Measurements from ENCODE around the gene HTT-AS.

Gene HTT-AS

GRCh38 chr4:3087115-3087797 lies 12.9 kb upstream of the HTT-AS start:
- no peak for DNase-seq (ENCODE audit: low read depth, low spot score)

DNA sequence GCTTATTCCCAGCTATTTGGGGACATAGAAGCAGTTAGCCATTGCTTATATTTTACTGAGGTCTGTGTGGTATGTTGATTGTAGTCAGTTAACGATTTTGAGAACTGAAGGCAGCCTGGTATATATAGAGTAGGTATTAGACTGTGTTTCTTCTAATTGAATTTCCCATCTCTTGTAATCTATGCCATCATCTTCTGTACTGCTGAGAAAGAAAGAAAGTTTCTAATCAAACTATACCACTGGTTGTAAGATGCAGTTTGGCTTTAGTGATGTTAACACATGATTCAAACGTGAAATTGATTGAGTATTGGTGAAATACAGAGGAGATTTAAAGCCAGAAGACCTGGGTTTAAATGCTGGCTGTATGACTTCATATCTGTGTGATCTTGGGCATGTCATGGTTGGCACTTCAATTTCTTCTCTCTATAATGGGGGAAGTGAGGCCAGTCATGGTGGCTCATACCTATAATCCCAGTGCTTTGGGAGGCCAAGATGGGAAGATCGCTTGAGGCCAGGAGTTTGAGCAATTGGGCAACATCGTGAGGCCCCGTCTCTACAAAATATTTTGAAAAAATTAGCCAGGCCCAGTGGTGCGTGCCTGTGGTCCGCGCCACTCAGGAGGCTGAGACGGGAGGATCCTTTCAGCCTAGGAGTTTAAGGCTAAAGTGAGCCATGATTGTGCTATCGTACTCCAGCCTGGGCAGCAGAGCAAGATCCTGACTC lies 11.8 kb upstream of the HTT-AS start:
- DNase-seq (ENCODE audit: low read depth, low spot score): no peak

- no peak for DNase-seq (ENCODE audit: low read depth, low spot score)
These were observed 9.4 kb upstream of the HTT-AS start for GRCh38 chr4:3083732-3084131.

- DNase-seq (ENCODE audit: low read depth, low spot score): no peak
These were observed 8.7 kb upstream of the HTT-AS start for GRCh38 chr4:3082925-3083515.

GRCh38 chr4:3079694-3080123 lies 5.4 kb upstream of the HTT-AS start:
- DNase-seq (ENCODE audit: low read depth, low spot score): no peak

- DNase-seq (ENCODE audit: low read depth, low spot score): no peak
These were observed 3.5 kb upstream of the HTT-AS start for GRCh38 chr4:3077796-3078195.

DNA sequence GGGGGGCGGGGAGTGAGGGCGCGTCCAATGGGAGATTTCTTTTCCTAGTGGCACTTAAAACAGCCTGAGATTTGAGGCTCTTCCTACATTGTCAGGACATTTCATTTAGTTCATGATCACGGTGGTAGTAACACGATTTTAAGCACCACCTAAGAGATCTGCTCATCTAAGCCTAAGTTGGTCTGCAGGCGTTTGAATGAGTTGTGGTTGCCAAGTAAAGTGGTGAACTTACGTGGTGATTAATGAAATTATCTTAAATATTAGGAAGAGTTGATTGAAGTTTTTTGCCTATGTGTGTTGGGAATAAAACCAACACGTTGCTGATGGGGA lies 1.3 kb upstream of the HTT-AS start:
- no peak for DNase-seq (ENCODE audit: low read depth, low spot score)

DNA sequence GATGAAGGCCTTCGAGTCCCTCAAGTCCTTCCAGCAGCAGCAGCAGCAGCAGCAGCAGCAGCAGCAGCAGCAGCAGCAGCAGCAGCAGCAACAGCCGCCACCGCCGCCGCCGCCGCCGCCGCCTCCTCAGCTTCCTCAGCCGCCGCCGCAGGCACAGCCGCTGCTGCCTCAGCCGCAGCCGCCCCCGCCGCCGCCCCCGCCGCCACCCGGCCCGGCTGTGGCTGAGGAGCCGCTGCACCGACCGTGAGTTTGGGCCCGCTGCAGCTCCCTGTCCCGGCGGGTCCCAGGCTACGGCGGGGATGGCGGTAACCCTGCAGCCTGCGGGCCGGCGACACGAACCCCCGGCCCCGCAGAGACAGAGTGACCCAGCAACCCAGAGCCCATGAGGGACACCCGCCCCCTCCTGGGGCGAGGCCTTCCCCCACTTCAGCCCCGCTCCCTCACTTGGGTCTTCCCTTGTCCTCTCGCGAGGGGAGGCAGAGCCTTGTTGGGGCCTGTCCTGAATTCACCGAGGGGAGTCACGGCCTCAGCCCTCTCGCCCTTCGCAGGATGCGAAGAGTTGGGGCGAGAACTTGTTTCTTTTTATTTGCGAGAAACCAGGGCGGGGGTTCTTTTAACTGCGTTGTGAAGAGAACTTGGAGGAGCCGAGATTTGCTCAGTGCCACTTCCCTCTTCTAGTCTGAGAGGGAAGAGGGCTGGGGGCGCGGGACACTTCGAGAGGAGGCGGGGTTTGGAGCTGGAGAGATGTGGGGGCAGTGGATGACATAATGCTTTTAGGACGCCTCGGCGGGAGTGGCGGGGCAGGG lies 711 bp upstream of the HTT-AS start:
- no peak for DNase-seq (ENCODE audit: low read depth, low spot score)

- no peak for DNase-seq (ENCODE audit: low read depth, low spot score)
These were observed 920 bp downstream of the HTT-AS start for GRCh38 chr4:3073158-3074077.

- no peak for DNase-seq (ENCODE audit: low read depth, low spot score)
These were observed 2.5 kb downstream of the HTT-AS start for GRCh38 chr4:3071811-3072210.

- no peak for DNase-seq (ENCODE audit: low read depth, low spot score)
These were observed 3.4 kb downstream of the HTT-AS start for GRCh38 chr4:3070709-3071500.

- DNase-seq (ENCODE audit: low read depth, low spot score): no peak
These were observed 4.6 kb downstream of the HTT-AS start for GRCh38 chr4:3069661-3070199.

- DNase-seq (ENCODE audit: low read depth, low spot score): no peak
These were observed 6.8 kb downstream of the HTT-AS start for GRCh38 chr4:3067473-3068001.

DNA sequence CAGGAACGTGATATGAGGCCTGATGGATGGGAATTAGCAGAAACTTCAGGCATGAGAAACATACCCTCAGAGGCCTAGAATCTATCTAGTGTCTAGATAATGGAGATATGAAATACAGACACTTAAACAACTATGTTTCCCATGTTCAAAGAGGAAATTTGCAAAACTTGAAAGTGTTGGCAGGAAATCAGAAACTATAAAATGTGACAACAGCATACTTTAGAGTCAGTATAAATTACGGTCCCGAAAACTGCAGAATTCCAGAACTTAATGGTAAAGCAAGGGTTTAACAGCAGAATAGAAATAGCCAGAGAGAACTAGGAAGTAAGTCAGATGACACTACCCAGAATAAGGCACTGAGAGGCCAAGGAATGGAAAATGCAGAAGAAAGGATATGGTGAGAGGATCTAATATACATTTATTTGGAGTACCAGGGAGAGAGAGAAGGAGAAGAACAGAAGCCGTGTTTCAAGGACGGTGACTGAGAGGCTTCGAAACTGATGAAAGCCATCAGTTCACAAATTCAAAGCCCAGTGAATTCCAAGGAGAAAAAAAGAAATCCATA lies 7.4 kb downstream of the HTT-AS start:
- no peak for DNase-seq (ENCODE audit: low read depth, low spot score)

GRCh38 chr4:3065551-3065950 lies 8.8 kb downstream of the HTT-AS start:
- no peak for DNase-seq (ENCODE audit: low read depth, low spot score)

DNA sequence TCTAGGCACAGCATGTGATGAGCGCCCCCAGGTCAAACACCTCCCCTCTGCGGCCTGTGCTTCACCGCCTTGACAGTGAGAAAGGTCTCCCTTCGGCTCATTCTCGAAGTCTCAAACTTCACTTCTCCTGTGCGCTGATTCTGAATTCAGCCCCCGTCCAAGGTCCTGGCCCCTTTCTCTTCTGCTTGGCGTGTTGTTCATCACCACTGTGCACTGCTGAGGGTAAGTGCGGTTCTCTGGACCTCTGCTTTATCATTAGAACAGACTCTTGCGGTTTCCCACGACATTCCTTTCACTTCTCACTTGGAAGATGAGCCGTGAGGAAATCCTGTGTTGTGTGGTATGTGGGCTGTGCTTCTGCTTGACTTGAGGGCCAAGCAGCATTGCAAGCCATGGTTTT lies 11.9 kb downstream of the HTT-AS start:
- DNase-seq (ENCODE audit: low read depth, low spot score): no peak

DNA sequence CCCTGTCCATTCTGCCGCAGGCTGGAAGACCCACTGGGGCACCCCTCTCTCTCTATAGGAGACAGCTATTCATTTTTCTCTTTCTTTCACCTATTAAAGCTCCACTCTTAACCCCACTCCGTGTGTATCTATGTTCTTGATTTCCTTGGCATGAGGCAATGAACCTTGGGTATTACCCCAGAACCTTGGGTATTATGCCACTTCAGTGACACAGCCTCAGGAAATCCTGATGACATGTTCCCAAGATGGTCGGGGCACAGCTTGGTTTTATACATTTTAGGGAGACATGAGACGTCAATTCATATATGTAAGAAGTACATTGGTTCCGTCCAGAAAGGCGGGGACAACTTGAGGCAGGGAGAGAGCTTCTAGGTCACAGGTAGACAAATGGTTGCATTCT lies 13.4 kb downstream of the HTT-AS start:
- no peak for DNase-seq (ENCODE audit: low read depth, low spot score)

- DNase-seq (ENCODE audit: low read depth, low spot score): no peak
These were observed 14.4 kb downstream of the HTT-AS start for GRCh38 chr4:3059943-3060342.

- no peak for DNase-seq (ENCODE audit: low read depth, low spot score)
These were observed 20.1 kb downstream of the HTT-AS start for GRCh38 chr4:3054169-3054759.

Data from iPS DF 19.7 (cell line).